IPS-18a (cell line): ENCODE measurements around the gene STK17B.
A peak's percentile ranks its signal among the peaks of the same experiment; 100 is the strongest.

ENCODE experiments used
- H3K27ac ChIP-seq: one replicate; pipeline ENCODE4 v1.5.1; 2013; ENCODE audit warnings: low read length
- H3K27me3 ChIP-seq: one replicate; pipeline ENCODE4 v1.6.1; 2013; ENCODE audit warnings: mild to moderate bottlenecking, low read length; ENCODE audit not compliant: control insufficient read depth, insufficient read depth
- H3K36me3 ChIP-seq: one replicate; pipeline ENCODE4 v1.6.1; 2013; ENCODE audit warnings: low read depth, low read length; ENCODE audit not compliant: control insufficient read depth
- H3K4me1 ChIP-seq: one replicate; pipeline ENCODE4 v1.6.1; 2013; ENCODE audit warnings: low read depth, low read length; ENCODE audit not compliant: control insufficient read depth
- H3K4me3 ChIP-seq: one replicate; pipeline ENCODE4 v1.5.1; 2013; ENCODE audit warnings: low read length
- H3K9ac ChIP-seq: one replicate; pipeline ENCODE4 v1.6.1; 2013; ENCODE audit warnings: mild to moderate bottlenecking, low read length, moderate library complexity
- H3K9me3 ChIP-seq: one replicate; pipeline ENCODE4 v1.6.1; 2013; ENCODE audit warnings: low read depth, low read length; ENCODE audit not compliant: control insufficient read depth

The STK17B gene

GRCh38 chr2:196183172-196183473, 11.7 kb upstream of the STK17B start:
- H3K36me3 ChIP-seq, result no peaks in the 10 kb centered on the region
- no peak overlapping the region for H3K9ac ChIP-seq
- no peaks in the 10 kb centered on the region for H3K9me3 ChIP-seq
- no peak overlapping the region for H3K4me3 ChIP-seq
- H3K27me3 ChIP-seq, result no peaks in the 10 kb centered on the region
- H3K4me1 ChIP-seq, result no peaks in the 10 kb centered on the region
- H3K27ac ChIP-seq, result no peak overlapping the region

- Histone ChIP-seq H3K36me3 (no peaks in the 10 kb centered on the region), H3K4me1 (no peaks in the 10 kb centered on the region), H3K27me3 (no peaks in the 10 kb centered on the region), H3K9me3 (no peaks in the 10 kb centered on the region), H3K27ac (no peak overlapping the region), H3K9ac (no peak overlapping the region), H3K4me3 (no peak overlapping the region)
These were observed 11.2 kb upstream of the STK17B start for GRCh38 chr2:196182439-196183171.

GRCh38 chr2:196181484-196181883, 10.1 kb upstream of the STK17B start:
- H3K4me3 ChIP-seq, result no peak overlapping the region
- no peaks in the 10 kb centered on the region for H3K36me3 ChIP-seq
- H3K9me3 ChIP-seq, result no peaks in the 10 kb centered on the region
- no peaks in the 10 kb centered on the region for H3K27me3 ChIP-seq
- no peak overlapping the region for H3K9ac ChIP-seq
- H3K4me1 ChIP-seq, result no peaks in the 10 kb centered on the region
- no peak overlapping the region for H3K27ac ChIP-seq

GRCh38 chr2:196177124-196177523, 5.7 kb upstream of the STK17B start:
- Histone ChIP-seq H3K4me3 (no peak overlapping the region), H3K27me3 (peaks cover 16% of the 10 kb centered on the region), H3K9me3 (no peaks in the 10 kb centered on the region), H3K36me3 (no peaks in the 10 kb centered on the region), H3K4me1 (no peaks in the 10 kb centered on the region), H3K27ac (no peak overlapping the region), H3K9ac (no peak overlapping the region)

- Histone ChIP-seq H3K9ac (no peak overlapping the region), H3K4me3 (no peak overlapping the region), H3K27ac (no peak overlapping the region), H3K36me3 (no peaks in the 10 kb centered on the region), H3K4me1 (no peaks in the 10 kb centered on the region), H3K9me3 (no peaks in the 10 kb centered on the region), H3K27me3 (peaks cover 21% of the 10 kb centered on the region)
These were observed 4.9 kb upstream of the STK17B start for GRCh38 chr2:196176142-196176738.

GRCh38 chr2:196174404-196174803, 3.0 kb upstream of the STK17B start:
- H3K4me3 ChIP-seq, result no peak overlapping the region
- H3K27me3 ChIP-seq, result peaks cover 32% of the 10 kb centered on the region
- H3K9me3 ChIP-seq, result no peaks in the 10 kb centered on the region
- peaks cover 9% of the 10 kb centered on the region for H3K4me1 ChIP-seq
- H3K27ac ChIP-seq, result no peak overlapping the region
- no peaks in the 10 kb centered on the region for H3K36me3 ChIP-seq
- no peak overlapping the region for H3K9ac ChIP-seq

GRCh38 chr2:196173505-196173904, 2.1 kb upstream of the STK17B start:
- no peak overlapping the region for H3K4me3 ChIP-seq
- no peaks in the 10 kb centered on the region for H3K36me3 ChIP-seq
- no peak overlapping the region for H3K9ac ChIP-seq
- H3K9me3 ChIP-seq, result no peaks in the 10 kb centered on the region
- H3K4me1 ChIP-seq, result peaks cover 13% of the 10 kb centered on the region
- peaks cover 35% of the 10 kb centered on the region for H3K27me3 ChIP-seq
- no peak overlapping the region for H3K27ac ChIP-seq

- peaks cover 35% of the 10 kb centered on the region for H3K27me3 ChIP-seq
- no peaks in the 10 kb centered on the region for H3K9me3 ChIP-seq
- no peaks in the 10 kb centered on the region for H3K36me3 ChIP-seq
- H3K4me3 ChIP-seq, result no peak overlapping the region
- no peak overlapping the region for H3K27ac ChIP-seq
- H3K4me1 ChIP-seq, result peaks cover 16% of the 10 kb centered on the region
- no peak overlapping the region for H3K9ac ChIP-seq
These were observed 1.6 kb upstream of the STK17B start for GRCh38 chr2:196172951-196173350.

- Histone ChIP-seq H3K9me3 (no peaks in the 10 kb centered on the region), H3K36me3 (no peaks in the 10 kb centered on the region), H3K9ac (no peak overlapping the region), H3K27ac (no peak overlapping the region), H3K4me1 (peaks cover 25% of the 10 kb centered on the region), H3K4me3 (peak overlapping the region; percentile 49), H3K27me3 (peaks cover 35% of the 10 kb centered on the region)
These were observed 568 bp upstream of the STK17B start for GRCh38 chr2:196171946-196172345.

- H3K36me3 ChIP-seq, result no peaks in the 10 kb centered on the region
- peaks cover 35% of the 10 kb centered on the region for H3K27me3 ChIP-seq
- peak overlapping the region; percentile 64 for H3K9ac ChIP-seq
- peaks cover 28% of the 10 kb centered on the region for H3K4me1 ChIP-seq
- peak overlapping the region; percentile 77 for H3K4me3 ChIP-seq
- no peak overlapping the region for H3K27ac ChIP-seq
- no peaks in the 10 kb centered on the region for H3K9me3 ChIP-seq
These were observed 651 bp downstream of the STK17B start for GRCh38 chr2:196170606-196171247.

GRCh38 chr2:196170213-196170605, 1.2 kb downstream of the STK17B start:
- no peaks in the 10 kb centered on the region for H3K9me3 ChIP-seq
- peaks cover 28% of the 10 kb centered on the region for H3K4me1 ChIP-seq
- peaks cover 35% of the 10 kb centered on the region for H3K27me3 ChIP-seq
- no peak overlapping the region for H3K27ac ChIP-seq
- H3K9ac ChIP-seq, result peak overlapping the region; percentile 64
- peak overlapping the region; percentile 77 for H3K4me3 ChIP-seq
- H3K36me3 ChIP-seq, result no peaks in the 10 kb centered on the region

GRCh38 chr2:196169516-196169915, 1.9 kb downstream of the STK17B start:
- Histone ChIP-seq H3K9me3 (no peaks in the 10 kb centered on the region), H3K9ac (no peak overlapping the region), H3K4me1 (peaks cover 28% of the 10 kb centered on the region), H3K4me3 (no peak overlapping the region), H3K36me3 (no peaks in the 10 kb centered on the region), H3K27ac (no peak overlapping the region), H3K27me3 (peaks cover 35% of the 10 kb centered on the region)
